GM19463 (cell line): ENCODE measurements around the gene RHOXF2.
"Not testable (repeated sequence)": the region's sequence is repeated elsewhere in the genome, so short reads cannot be mapped to it uniquely, and the experiment has no call there.

Experiments used
- ATAC-seq: cut with Tn5 transposase; IDR thresholded peaks from one replicate; pipeline ENCODE4 v1.9.1; 2021; ENCODE audit warnings: mild to moderate bottlenecking, moderate library complexity; ENCODE audit not compliant: unreplicated experiment

Gene RHOXF2

DNA sequence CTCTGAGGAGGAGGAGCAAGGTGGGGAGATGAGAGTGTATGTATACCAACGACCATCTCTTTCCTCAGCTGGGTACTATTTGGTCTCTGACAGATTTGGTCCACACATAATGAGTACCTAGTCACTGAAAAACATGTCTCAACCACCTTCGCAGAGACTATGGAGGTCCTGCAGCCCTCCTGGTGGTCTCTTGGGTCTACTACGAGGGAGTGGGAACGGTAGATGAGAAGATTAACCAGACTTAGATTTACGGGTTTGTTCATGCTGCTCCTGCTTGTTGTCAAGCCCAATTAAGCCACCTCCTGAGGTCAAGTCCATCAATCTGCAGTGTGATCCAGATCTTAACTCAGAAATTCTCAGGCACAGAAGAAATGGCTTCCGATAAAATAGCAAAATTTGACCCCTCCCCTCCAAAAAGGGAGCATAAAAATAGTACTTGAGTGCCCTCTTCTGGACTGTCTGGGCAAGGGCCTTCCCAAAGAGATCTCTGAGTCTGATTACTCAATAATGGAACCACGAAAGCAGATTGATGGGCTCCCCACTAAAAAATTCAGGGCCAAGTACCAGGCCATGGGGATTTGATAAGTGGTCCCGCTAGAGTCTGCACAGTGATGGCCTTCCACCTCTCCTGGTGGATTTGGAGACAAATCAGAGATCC lies 38.3 kb downstream of the RHOXF2 start:
- ATAC-seq, result not testable (repeated sequence)

GRCh38 chrX:120200851-120201250 lies 42.4 kb downstream of the RHOXF2 start:
- ATAC-seq, result no peak

- ATAC-seq, result no peak
These were observed 47.7 kb downstream of the RHOXF2 start for GRCh38 chrX:120205816-120206753.

DNA sequence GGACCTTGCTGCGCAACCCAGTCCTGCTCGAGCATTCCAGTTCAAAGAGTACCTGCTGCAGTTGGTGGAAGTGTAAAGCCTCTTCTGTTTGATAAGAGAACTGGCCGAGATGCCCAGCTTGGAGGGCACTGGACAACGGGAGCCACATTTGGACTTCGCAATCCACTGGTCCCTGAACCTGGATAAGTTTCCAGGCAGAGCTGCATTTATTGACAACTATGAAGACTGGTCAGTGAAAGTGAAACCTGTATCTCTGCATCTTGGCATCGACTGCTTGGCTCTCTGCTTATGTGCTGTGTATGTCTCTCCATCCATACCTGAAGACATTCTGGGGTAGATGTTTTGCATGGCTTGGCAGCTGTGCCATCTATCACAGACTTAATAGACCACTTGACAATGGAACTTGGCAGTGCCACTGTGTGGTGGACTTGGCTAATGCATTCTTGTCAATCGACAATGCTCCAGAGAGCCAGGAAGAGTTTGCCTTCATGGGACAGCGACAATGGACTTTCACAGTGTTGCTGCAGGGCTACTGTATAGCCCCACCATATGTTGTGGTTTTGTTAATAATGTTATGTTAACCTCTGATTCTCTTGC lies 48.7 kb downstream of the RHOXF2 start:
- ATAC-seq, result no peak

DNA sequence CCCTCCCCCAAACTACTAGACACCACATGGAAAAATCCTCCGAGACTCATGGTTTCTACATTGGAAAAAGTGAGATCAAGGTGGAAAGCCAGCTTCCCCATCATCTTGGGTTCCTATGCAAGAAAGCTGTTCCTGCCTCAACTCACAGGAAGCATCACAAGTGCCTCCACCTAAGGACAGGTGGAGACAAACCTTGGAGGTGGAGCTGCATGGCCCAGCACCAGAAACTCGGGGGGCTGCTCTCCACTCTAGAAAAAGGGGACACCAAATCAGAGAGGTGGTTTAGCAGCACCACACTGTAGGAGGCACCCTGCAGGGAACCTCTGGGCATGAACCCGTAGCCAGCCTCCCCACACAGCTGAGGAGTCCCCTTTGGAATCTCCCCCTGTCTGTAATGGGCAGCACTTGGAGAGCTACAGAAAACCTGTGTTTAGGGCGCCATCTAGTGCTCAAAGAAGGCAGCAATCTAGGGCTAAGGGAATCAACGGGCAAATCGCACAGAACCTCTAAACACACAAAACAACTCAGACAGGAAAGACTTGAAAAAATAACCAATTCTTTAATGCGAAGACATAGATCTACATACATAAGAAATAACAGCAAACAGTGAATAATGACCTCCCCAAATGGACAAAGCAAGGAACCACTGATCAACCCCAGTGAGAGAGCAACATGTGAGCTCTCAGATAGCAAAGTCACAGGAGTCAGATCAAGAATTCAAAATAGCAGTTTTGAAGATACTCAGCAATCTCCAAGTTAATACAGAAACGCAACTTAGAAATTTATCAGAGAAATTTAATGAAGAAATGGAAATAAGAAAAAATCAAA lies 55.2 kb downstream of the RHOXF2 start:
- peak; percentile 94 for ATAC-seq
